GM23248 (cell line): ENCODE results near the gene SUSD3. TPM values are rescaled to one million over a fixed set of nuclear protein-coding genes. Genes with fewer than 3 reads are reported as not detected.

Experiments used
- DNase-seq: peaks from one replicate; pipeline ENCODE4 v3.0.0-alpha.2; 2015
- H2AFZ ChIP-seq: fragments of 200-600 bp; sonication (generic); 2 replicates; pipeline ENCODE4 v1.6.1; 2016; ENCODE audit warnings: antibody characterized with exemption
- H3F3A ChIP-seq: fragments of 200-600 bp; sonication (generic); 2 replicates; pipeline ENCODE4 v1.6.1; 2016; ENCODE audit warnings: mild to moderate bottlenecking, antibody characterized with exemption, mixed run types; ENCODE audit not compliant: insufficient read depth
- H3K27ac ChIP-seq: fragments of 200-600 bp; sonication (generic); 2 replicates; pipeline ENCODE4 v1.5.1; 2016; ENCODE audit warnings: mild to moderate bottlenecking
- H3K27me3 ChIP-seq: fragments of 200-600 bp; sonication (generic); replicated peaks from 2 replicates; pipeline ENCODE4 v1.6.1; 2016; ENCODE audit warnings: mild to moderate bottlenecking; ENCODE audit not compliant: insufficient read depth
- H3K36me3 ChIP-seq: fragments of 200-600 bp; sonication (generic); 2 replicates; pipeline ENCODE4 v1.6.1; 2016; ENCODE audit warnings: low read depth, mild to moderate bottlenecking
- H3K4me1 ChIP-seq: fragments of 200-600 bp; sonication (generic); 2 replicates; pipeline ENCODE4 v1.6.1; 2016; ENCODE audit warnings: mild to moderate bottlenecking; ENCODE audit not compliant: insufficient read depth
- H3K4me2 ChIP-seq: fragments of 200-600 bp; sonication (generic); one replicate; pipeline ENCODE4 v1.6.1; 2016; ENCODE audit warnings: mild to moderate bottlenecking; ENCODE audit not compliant: unreplicated experiment
- H3K4me3 ChIP-seq: fragments of 200-600 bp; sonication (generic); 2 replicates; pipeline ENCODE4 v1.5.1; 2016; ENCODE audit warnings: mild to moderate bottlenecking
- H3K79me2 ChIP-seq: fragments of 200-600 bp; sonication (generic); 2 replicates; pipeline ENCODE4 v1.6.1; 2016; ENCODE audit warnings: mild to moderate bottlenecking; ENCODE audit not compliant: insufficient read depth
- H3K9ac ChIP-seq: fragments of 200-600 bp; sonication (generic); 2 replicates; pipeline ENCODE4 v1.6.1; 2016; ENCODE audit warnings: mild to moderate bottlenecking
- H3K9me2 ChIP-seq: fragments of 200-600 bp; sonication (generic); 2 replicates; pipeline ENCODE4 v1.6.1; 2016; ENCODE audit warnings: mixed run types, mild to moderate bottlenecking, moderate library complexity; ENCODE audit not compliant: insufficient read depth
- H3K9me3 ChIP-seq: fragments of 200-600 bp; sonication (generic); one replicate; pipeline ENCODE4 v1.6.1; 2017; ENCODE audit warnings: low read depth
- H4K20me1 ChIP-seq: fragments of 200-600 bp; sonication (generic); 2 replicates; pipeline ENCODE4 v1.6.0; 2016; ENCODE audit not compliant: insufficient read depth
- EZH2 ChIP-seq: fragments of 200-600 bp; sonication (generic); IDR thresholded peaks from 2 replicates; pipeline ENCODE4 v1.6.1; 2018; ENCODE audit warnings: antibody characterized with exemption, mild to moderate bottlenecking; ENCODE audit not compliant: insufficient read depth, poor library complexity, severe bottlenecking
- EZH2phosphoT487 ChIP-seq: fragments of 200-600 bp; sonication (generic); IDR thresholded peaks from 2 replicates; pipeline ENCODE4 v1.6.1; 2018; ENCODE audit warnings: antibody characterized with exemption, moderate library complexity, mild to moderate bottlenecking, low read depth; ENCODE audit not compliant: insufficient read depth
- WGBS, 2 experiments: methylation state at CpG; one replicate each; pipeline ENCODE4 v1.1.6; 2015 to 2017; ENCODE audit warnings: low lambda C conversion rate in 2 of 2, low coverage in 1 of 2; ENCODE audit errors: missing lambda C conversion rate in 2 of 2; 5-methylcytosine and 5-hydroxymethylcytosine counted together
- in situ Hi-C: fragments of 300-500 bp; cut with MboI; formaldehyde crosslinking; loops from 2 replicates; pipeline ENCODE4 v1.15.0; 2020
- polyA plus RNA-seq: library from polyadenylated mRNA; unstranded; fragments of >200 nt; fragmentation: Nextera tagmentation; extraction: Ambion mirVana; gene quantifications from 2 replicates; pipeline ENCODE4 v1.2.1, GENCODE V29; 2016
- total RNA-seq: library from RNA; depleted of rRNA; stranded (reverse); fragments of >200 nt; shearing (Covaris generic); gene quantifications from 2 replicates; pipeline ENCODE4 v1.2.3, GENCODE V29; 2014

Gene SUSD3
- total and polyA plus RNA-seq, 2 experiments from 2014 or later, result 0.43 TPM; not detected in 1

DNA sequence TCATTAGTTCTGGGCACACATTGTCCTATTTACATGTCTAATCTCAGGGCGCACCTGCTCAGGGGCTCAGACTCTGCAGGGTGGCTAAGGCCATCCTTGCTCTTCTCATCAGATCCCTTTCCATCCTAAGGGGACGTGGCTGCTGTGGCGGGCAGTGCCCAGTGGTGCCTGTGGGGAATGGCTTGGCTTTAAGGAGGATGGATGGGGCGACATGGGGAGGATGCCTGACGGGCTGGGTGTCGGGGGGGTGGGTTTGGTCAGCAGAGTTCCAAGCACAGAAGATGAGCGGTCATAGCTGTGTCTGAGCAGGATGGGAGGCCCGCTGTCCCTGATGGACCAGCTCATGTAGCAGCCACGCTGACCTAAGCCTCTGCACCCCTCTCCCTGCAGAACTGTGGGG lies 40.9 kb upstream of the SUSD3 start:
- TF ChIP-seq EZH2phosphoT487, result no peak
- no peak for TF ChIP-seq EZH2
- no peak overlapping the region for H3K4me3 ChIP-seq

DNA sequence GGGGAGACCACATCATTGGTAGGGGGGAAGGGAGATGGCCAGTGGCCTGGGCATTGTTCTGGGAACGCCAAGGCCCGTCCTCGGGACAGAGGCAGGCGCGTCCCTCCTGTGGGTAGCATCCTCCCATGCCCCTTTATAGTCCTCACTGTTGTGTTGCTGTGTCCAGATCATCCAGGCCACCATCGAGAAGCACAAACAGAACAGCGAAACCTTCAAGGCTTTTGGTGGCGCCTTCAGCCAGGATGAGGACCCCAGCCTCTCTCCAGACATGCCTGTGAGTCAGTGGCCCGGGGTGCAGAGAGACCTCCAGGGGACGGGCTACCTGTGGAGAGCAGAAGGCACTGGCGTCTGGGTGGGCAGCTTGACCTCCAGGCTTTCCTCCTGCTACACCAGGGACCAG lies 38.4 kb upstream of the SUSD3 start:
- no peak for TF ChIP-seq EZH2phosphoT487
- TF ChIP-seq EZH2, result no peak

More for the DNA sequence above, 40.9 kb upstream of the SUSD3 start:
- Histone ChIP-seq H2AFZ (no peak overlapping the region), H3K4me2 (no peak overlapping the region), H3F3A (no peaks in the 10 kb centered on the region), H3K27ac (no peak overlapping the region), H3K27me3 (no peaks in the 10 kb centered on the region; the same call in 1 of the 2 replicates), H3K9ac (no peak overlapping the region), H3K79me2 (no peaks in the 10 kb centered on the region), H3K36me3 (no peaks in the 10 kb centered on the region), H3K9me3 (no peaks in the 10 kb centered on the region), H4K20me1 (no peaks in the 10 kb centered on the region), H3K4me1 (no peaks in the 10 kb centered on the region), H3K9me2 (no peaks in the 10 kb centered on the region)
- no peak for DNase-seq
- WGBS, 2 experiments, result 59 to 62% methylated on average over 6 to 9 of the region's 9 CpGs
- in situ Hi-C loops, result no loop called here

DNA sequence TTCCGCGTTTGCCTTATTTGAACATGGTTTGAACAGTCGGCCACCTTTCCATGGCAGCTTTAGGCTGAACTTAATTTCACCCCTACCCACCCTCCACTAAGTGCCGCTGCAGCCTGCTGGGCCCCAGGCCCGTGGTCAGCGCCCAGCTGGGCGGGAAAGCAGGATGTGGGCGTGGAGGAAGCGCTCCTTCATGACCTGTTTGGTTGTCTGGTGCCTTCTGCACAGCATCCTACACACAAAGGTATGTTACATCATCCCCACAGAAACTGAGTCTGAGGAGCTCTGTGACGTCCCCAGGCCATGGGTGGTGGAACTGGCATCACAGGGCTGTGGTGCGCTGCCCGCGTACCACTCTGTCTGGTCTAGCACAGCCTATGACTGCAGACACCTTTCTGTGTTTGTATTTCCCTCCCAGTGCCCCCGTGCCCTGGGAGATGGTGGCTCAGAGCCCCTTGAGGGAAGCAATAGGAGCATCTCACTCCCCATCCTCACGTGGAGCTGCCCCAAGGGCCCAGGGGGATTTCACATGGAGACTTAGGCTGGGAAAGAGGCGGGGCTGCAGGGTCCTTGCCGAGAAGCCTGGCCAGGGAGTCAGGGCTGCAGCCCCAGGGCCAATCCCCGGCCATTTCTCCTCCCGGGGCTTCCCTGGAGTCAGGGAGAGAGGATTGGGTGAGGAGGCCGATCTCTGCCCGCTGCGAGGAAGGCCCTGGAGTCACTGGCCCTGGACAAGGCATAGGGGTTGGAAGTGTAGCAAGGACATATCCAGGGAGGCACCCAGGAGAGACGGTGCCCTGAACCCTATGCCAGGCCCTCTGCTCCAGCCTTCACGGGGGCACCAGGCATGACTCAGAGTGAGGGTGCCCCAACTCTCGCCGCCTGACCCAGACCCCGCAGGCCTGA lies 37.5 kb upstream of the SUSD3 start:
- H3K4me3 ChIP-seq, result no peak overlapping the region
- no peaks in the 10 kb centered on the region for H3K79me2 ChIP-seq
- H3K9me2 ChIP-seq, result no peaks in the 10 kb centered on the region
- no peaks in the 10 kb centered on the region for H3K9me3 ChIP-seq
- no peak overlapping the region for H3K27ac ChIP-seq
- H3K9ac ChIP-seq, result no peak overlapping the region
- 66 to 75% methylated on average over 27 of the region's 27 CpGs for WGBS, 2 experiments
- DNase-seq, result no peak
- H3K4me1 ChIP-seq, result no peaks in the 10 kb centered on the region
- H4K20me1 ChIP-seq, result no peaks in the 10 kb centered on the region
- no peaks in the 10 kb centered on the region; the same call in 1 of the 2 replicates for H3K27me3 ChIP-seq
- no peak overlapping the region for H2AFZ ChIP-seq
- H3K36me3 ChIP-seq, result no peaks in the 10 kb centered on the region
- in situ Hi-C loops, result no loop called here
- no peak for TF ChIP-seq EZH2phosphoT487
- no peak for TF ChIP-seq EZH2
- H3F3A ChIP-seq, result no peaks in the 10 kb centered on the region
- H3K4me2 ChIP-seq, result no peak overlapping the region

More for the DNA sequence above, 38.4 kb upstream of the SUSD3 start:
- Histone ChIP-seq H2AFZ (no peak overlapping the region), H3K9me3 (no peaks in the 10 kb centered on the region), H3K9ac (no peak overlapping the region), H3K79me2 (no peaks in the 10 kb centered on the region), H3K27me3 (no peaks in the 10 kb centered on the region; the same call in 1 of the 2 replicates), H3K4me3 (no peak overlapping the region), H3F3A (no peaks in the 10 kb centered on the region), H3K36me3 (no peaks in the 10 kb centered on the region), H3K27ac (no peak overlapping the region), H3K4me2 (no peak overlapping the region), H3K9me2 (no peaks in the 10 kb centered on the region), H4K20me1 (no peaks in the 10 kb centered on the region), H3K4me1 (no peaks in the 10 kb centered on the region)
- WGBS, 2 experiments, result 66 to 67% methylated on average over 11 of the region's 11 CpGs
- DNase-seq, result no peak
- in situ Hi-C loops, result no loop called here

DNA sequence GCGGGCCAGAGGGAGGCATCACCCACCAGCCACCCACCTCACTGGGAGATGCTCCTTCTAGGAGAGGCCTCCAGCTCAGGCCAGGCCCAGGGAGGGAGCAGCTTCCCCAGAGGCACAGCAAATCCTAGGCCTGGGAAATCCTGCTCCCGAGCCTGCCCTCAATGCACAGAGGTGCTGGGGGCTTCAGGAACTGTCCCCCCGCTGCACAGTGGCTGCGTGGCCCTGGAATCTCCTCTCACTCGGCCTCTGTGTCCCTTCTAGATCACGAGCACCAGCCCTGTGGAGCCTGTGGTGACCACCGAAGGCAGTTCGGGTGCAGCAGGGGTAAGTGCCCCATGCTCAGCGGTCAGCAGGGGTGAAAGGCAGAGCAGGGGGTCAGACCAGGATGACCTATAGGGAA lies 36.4 kb upstream of the SUSD3 start:
- Histone ChIP-seq H3K27ac (no peak overlapping the region), H3K4me1 (no peaks in the 10 kb centered on the region), H3K4me2 (no peak overlapping the region), H3K9ac (no peak overlapping the region), H3K36me3 (no peaks in the 10 kb centered on the region), H3F3A (no peaks in the 10 kb centered on the region), H3K4me3 (no peak overlapping the region), H3K79me2 (no peaks in the 10 kb centered on the region), H3K27me3 (no peaks in the 10 kb centered on the region; the same call in 1 of the 2 replicates), H3K9me3 (no peaks in the 10 kb centered on the region), H2AFZ (no peak overlapping the region), H3K9me2 (no peaks in the 10 kb centered on the region), H4K20me1 (no peaks in the 10 kb centered on the region)
- DNase-seq, result no peak
- WGBS, 2 experiments, result 53 to 62% methylated on average over 9 of the region's 9 CpGs
- TF ChIP-seq EZH2phosphoT487, result no peak
- no peak for TF ChIP-seq EZH2
- in situ Hi-C loops, result no loop called here
